ENCODE data around the gene ALPG. TPM values are rescaled to one million over a fixed set of nuclear protein-coding genes. Genes with fewer than 3 reads are reported as not detected.
"Not testable (repeated sequence)": the region's sequence is repeated elsewhere in the genome, so short reads cannot be mapped to it uniquely, and the experiment has no call there.

The ALPG gene
- total RNA-seq, 4 donors from 2014 or later: not detected

DNA sequence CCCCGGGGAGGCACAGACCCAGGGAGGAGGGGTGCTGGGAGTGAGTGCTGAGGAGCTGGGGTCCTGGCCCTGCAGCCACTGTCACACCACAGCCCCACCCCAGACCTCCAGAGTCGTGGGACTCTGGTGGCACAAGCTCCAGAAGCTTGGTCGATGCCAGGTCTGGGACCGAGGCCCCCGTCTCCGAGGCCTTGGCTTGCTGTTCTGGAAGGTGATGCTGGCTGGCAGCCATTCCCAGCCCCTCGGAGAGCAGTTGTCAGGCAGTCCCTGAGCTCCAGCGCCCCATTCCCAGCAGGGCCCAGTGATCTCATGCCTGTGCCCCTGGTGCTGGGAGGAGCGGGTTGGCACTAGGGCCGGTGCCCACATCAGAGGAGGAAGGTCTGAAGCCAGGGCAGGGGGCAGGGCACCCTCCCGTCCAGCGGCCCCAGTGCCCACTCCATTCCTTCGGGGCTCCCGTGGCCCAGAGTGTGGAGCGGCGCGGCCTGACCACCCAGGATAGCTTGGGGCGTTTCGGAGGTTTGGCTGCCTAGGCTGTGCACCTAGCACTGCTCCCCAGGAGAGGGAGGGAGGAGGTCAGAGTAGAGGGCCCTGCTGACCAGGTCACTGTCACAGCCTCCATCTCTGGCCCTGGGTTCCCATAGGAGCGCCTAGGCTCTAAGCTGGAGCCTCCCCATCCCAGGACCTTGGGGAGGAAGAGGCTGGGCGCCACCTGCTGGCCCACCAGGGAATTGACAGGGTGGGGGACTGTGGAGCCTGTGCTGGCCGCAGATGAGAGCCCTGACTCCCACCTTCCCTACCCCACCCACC is 32.5 kb downstream of the ALPG start:
- intact Hi-C loops (cut with DNase I): loop anchor here (5.0 kb wide), 2 partner anchors 517 to 532 kb away; no protein-coding TSS in a partner anchor

GRCh38 chr2:232439758-232440135 is 33.1 kb downstream of the ALPG start:
- no peak for DNase-seq (ENCODE audit: extremely low spot score)
- Histone ChIP-seq H3K36me3 (no peaks in the 10 kb centered on the region), H3K27ac (replicated peaks in 1 of 4) (no peak overlapping the region), H3K9me3 (no peaks in the 10 kb centered on the region), H3K27me3 (peaks cover 0 to 14% (median 0%) of the 10 kb centered on the region in 4 donors), H3K4me1 (no peaks in the 10 kb centered on the region), H3K4me3 (no peak overlapping the region)
- no CpG with 5 or more reads among the region's 5 CpGs for WGBS
- no peak for TF ChIP-seq POLR2AphosphoS5 (IDR thresholded peaks at IDR 0.05)
- TF ChIP-seq CTCF (IDR thresholded peaks at IDR 0.05): peak in 2 of 3 experiments; percentile 27 to 45
- intact Hi-C loops (cut with DNase I): loop anchor here (2.0 to 5.0 kb wide), 3 partner anchors 83 to 532 kb away; no protein-coding TSS in a partner anchor

More for the DNA sequence above, 32.5 kb downstream of the ALPG start:
- no peaks in the 10 kb centered on the region for H3K9me3 ChIP-seq
- H3K4me3 ChIP-seq: no peak overlapping the region
- no peak for DNase-seq (ENCODE audit: extremely low spot score)
- peaks cover 0 to 8% (median 0%) of the 10 kb centered on the region in 4 donors for H3K27me3 ChIP-seq
- H3K27ac ChIP-seq (replicated peaks in 1 of 4): no peak overlapping the region
- H3K4me1 ChIP-seq: no peaks in the 10 kb centered on the region
- WGBS: 73% methylated on average over 3 of the region's 22 CpGs
- no peaks in the 10 kb centered on the region for H3K36me3 ChIP-seq
- TF ChIP-seq CTCF (IDR thresholded peaks at IDR 0.05) (peak; percentile 27 to 69 (median 33)), POLR2AphosphoS5 (IDR thresholded peaks at IDR 0.05) (no peak)

DNA sequence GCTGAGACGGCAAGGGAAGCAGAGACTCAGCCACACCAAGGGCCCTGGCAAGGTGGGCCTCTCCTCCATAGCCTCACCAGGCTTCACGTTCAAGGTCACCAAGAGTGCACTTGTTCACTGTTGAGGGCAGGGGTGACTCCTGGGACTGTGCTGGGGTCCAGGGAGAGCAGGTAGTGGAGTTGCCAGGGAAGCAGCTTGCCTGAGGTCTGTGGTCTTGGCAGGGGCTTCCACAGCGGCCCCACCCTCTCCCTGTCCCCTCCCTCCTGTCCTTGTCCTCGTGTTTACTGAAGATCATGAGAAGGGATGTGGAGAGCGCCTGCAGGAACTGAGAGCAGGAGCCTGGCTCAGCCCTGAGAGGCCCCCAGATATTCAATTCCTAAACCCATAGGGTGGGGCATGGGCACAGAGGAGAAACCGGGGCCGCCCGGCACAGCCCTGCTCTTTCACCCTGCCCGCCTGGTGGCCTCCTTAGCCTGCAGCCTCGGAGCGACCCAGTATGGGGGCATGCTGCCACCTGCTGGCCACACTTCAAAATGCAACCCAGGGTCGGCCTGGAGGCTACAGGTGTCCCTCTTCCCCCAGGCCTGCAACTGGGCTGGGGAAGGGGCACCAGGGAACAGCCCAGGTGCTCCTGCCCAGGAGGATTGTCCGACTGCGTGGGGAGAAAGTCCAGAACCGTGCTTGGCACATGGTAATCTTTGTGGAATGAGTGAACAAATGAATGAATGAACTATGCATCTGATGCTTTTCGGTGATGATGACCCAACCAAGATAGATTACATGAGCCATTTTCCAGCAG is 33.8 kb downstream of the ALPG start:
- 31% methylated on average over 7 of the region's 16 CpGs for WGBS
- intact Hi-C loops (cut with DNase I): loop anchor here (2.0 kb wide), 1 partner anchor 82 kb away; no protein-coding TSS in a partner anchor
- H3K27ac ChIP-seq (replicated peaks in 1 of 4); H3K4me3 ChIP-seq; H3K4me1 ChIP-seq; H3K9me3 ChIP-seq; H3K36me3 ChIP-seq: not testable (repeated sequence)
- DNase-seq (ENCODE audit: extremely low spot score): peak; percentile 95
- H3K27me3 ChIP-seq: peaks cover 0 to 18% (median 0%) of the 10 kb centered on the region in 4 donors
- peak; percentile 78 to 95 (median 82) for TF ChIP-seq CTCF (IDR thresholded peaks at IDR 0.05)

- intact Hi-C loops (cut with DNase I): loop anchor here (2.0 kb wide), 1 partner anchor 82 kb away; no protein-coding TSS in a partner anchor
- Histone ChIP-seq H3K27ac (replicated peaks in 1 of 4) (no peak overlapping the region), H3K4me1 (no peaks in the 10 kb centered on the region), H3K4me3 (no peak overlapping the region), H3K36me3 (no peaks in the 10 kb centered on the region), H3K27me3 (peaks cover 0 to 18% (median 0%) of the 10 kb centered on the region in 4 donors), H3K9me3 (no peaks in the 10 kb centered on the region)
- WGBS: 79% methylated on average over 12 of the region's 12 CpGs
- TF ChIP-seq POLR2A (IDR thresholded peaks at IDR 0.05; ENCODE audit: low read depth) (no peak), POLR2AphosphoS5 (IDR thresholded peaks at IDR 0.05) (no peak), CTCF (IDR thresholded peaks at IDR 0.05) (no peak), EP300 (IDR thresholded peaks at IDR 0.05) (no peak)
- no peak for DNase-seq (ENCODE audit: extremely low spot score)
Measured at GRCh38 chr2:232441147-232441651, 34.6 kb downstream of the ALPG start.

DNA sequence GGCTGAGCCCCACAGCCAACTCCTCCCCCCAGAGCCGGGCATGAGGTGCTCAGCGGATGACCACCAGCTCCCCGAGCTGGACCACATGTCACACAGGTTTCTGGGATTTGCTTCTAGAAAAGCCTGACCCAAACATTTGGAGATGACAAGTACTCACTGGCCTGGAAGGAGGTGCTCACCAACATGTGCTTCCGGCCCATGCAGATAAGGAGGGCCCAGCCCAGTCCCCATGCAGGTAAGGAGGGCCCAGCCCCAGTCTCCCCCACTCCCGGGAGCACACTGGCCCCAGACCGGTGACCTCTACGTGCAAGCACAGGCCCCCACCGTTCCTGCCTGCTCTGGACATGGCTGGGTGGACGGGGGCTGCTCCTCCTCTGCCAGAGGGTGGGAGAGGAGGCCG is 35.3 kb downstream of the ALPG start:
- H3K36me3 ChIP-seq; DNase-seq (ENCODE audit: extremely low spot score); H3K4me3 ChIP-seq; H3K9me3 ChIP-seq; H3K27ac ChIP-seq (replicated peaks in 1 of 4); H3K4me1 ChIP-seq: not testable (repeated sequence)
- H3K27me3 ChIP-seq: peaks cover 0 to 18% (median 0%) of the 10 kb centered on the region in 4 donors
- intact Hi-C loops (cut with DNase I): loop anchor here (2.0 kb wide), 1 partner anchor 81 kb away; no protein-coding TSS in a partner anchor
- no CpG with 5 or more reads among the region's 10 CpGs for WGBS

DNA sequence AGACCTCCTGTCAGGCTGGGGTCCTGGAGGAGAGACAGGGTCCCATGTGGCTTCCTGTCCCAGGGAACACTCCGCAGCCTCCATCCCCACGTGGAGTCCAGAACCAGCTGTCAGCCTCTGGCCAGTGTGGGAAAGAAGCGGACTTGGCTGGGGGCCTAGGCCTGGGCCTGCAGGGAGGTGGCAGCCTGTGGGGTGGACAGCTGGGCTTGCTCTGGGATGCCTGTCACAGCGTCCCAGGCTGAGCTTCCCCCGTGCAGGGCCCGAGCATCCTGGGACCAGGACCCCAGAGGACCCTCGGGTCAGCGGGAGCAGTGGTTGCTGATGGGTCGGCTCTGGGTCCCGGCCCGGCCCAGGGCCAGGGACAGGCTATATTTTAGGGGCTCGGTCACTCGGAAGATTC is 35.8 kb downstream of the ALPG start:
- H3K36me3 ChIP-seq; H3K4me1 ChIP-seq; H3K4me3 ChIP-seq; H3K27ac ChIP-seq (replicated peaks in 1 of 4); DNase-seq (ENCODE audit: extremely low spot score); intact Hi-C loops (cut with DNase I); H3K9me3 ChIP-seq: not testable (repeated sequence)
- WGBS: 42% methylated on average over 3 of the region's 13 CpGs
- H3K27me3 ChIP-seq: peaks cover 0 to 18% (median 0%) of the 10 kb centered on the region in 4 donors

DNA sequence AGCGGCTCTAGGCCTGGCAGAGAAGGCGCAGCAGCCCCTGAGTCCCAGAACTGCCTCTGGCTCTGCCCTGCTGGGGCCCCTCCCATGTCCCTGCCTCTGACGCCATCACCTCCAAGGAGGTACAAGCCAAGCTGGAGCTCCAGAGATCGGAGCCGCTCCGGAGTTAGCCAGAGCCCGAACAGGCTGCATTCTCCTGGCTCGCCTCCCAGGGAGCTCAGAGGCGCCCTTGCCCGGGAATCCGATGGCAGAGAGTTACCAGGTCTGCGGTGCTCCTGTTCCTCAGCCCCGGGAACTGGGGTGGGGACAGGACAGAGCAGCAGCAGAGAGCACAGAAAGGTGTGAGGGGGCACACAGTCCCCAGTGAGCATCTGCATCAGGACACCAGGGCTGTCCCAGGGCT is 36.4 kb downstream of the ALPG start:
- intact Hi-C loops (cut with DNase I); H3K4me3 ChIP-seq; H3K27ac ChIP-seq (replicated peaks in 1 of 4); H3K4me1 ChIP-seq; H3K9me3 ChIP-seq; DNase-seq (ENCODE audit: extremely low spot score); H3K36me3 ChIP-seq: not testable (repeated sequence)
- peaks cover 0 to 24% (median 0%) of the 10 kb centered on the region in 4 donors for H3K27me3 ChIP-seq
- no CpG with 5 or more reads among the region's 13 CpGs for WGBS
